ENCODE data around the gene SUGCT. TPM values are rescaled to one million over a fixed set of nuclear protein-coding genes. Genes with fewer than 3 reads are reported as not detected.

SUGCT gene
- total and polyA plus RNA-seq, 2 of the 13 experiments (the other 11 are each of a cell fraction or from before 2014, with no cell fraction given): 10.1 to 22.2 TPM

DNA sequence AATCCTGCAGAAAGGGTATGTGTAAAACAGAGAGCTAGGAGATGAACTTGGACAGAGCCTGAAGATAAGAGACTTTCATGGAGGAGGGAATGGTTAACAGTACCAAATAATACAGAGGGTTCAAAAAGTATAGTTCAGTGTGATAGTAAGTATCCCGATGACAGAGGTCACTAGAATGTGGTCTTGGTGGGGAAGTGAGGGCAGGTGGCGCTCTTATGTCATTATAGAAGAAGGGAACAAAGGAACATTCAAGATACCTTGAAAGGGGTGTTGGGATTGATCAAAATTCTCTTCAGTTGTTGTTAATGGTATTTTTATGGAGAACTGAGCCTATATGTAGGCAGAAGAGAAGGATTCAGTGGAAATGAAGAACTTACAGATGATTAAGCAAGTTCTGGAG is 312.5 kb downstream of the SUGCT start:
- BruUV-seq (replicated peaks): no TSS peak

More for the DNA sequence above, 312.5 kb downstream of the SUGCT start:
- H3K27ac ChIP-seq (ENCODE audit: extremely low read length, insufficient read depth, low read length): no peak overlapping the region
- no peak for ATAC-seq
- ChIA-PET CTCF (ENCODE audit: low intra/inter-chr PET ratio, low total read pairs) (interaction anchor here (1.2 kb wide), 1 partner anchor 158 kb away, joined by 5 read pairs; no protein-coding TSS in a partner anchor), POLR2A (no interaction called here)
- no peaks in the 10 kb centered on the region for H3K27me3 ChIP-seq (ENCODE audit: control insufficient read depth in 1 of 2, insufficient read depth in 2 of 2, low read length in 2 of 2)
- no peaks in the 10 kb centered on the region for H3K4me1 ChIP-seq (ENCODE audit: insufficient read depth, low read length)
- no peak for DNase-seq (ENCODE audit: low spot score)
- no peak overlapping the region for H3K4me2 ChIP-seq (ENCODE audit: low read depth, low read length)
- 81% methylated on average over 2 of the region's 2 CpGs for WGBS (ENCODE audit: low lambda C conversion rate)
- no peaks in the 10 kb centered on the region for H3K9me3 ChIP-seq (ENCODE audit: low read length)
- H3K79me2 ChIP-seq (ENCODE audit: insufficient read depth, low read length): no peaks in the 10 kb centered on the region
- no peak overlapping the region for H3K9ac ChIP-seq (ENCODE audit: insufficient read depth, low read depth, low read length)
- no peaks in the 10 kb centered on the region for H4K20me1 ChIP-seq (ENCODE audit: insufficient read depth, low read length)
- H2AFZ ChIP-seq (ENCODE audit: low read length): no peak overlapping the region
- in situ Hi-C loops (cut with HindIII; ENCODE audit: extremely low pct_ligation_motif_present, low pct_unique_long_range_greater_than_20kb) (no loop called here), intact Hi-C loops (cut with micrococcal nuclease; ENCODE audit: unreplicated experiment) (loop anchor here (2.0 kb wide), 1 partner anchor 157 kb away; no protein-coding TSS in a partner anchor)
- TF ChIP-seq SNAI1 (CRISPR knock-in tag; IDR thresholded peaks at IDR 0.05; ENCODE audit: borderline replicate concordance) (no peak), STAG1 (CRISPR knock-in tag; IDR thresholded peaks at IDR 0.05) (peak; percentile 70), RNF2 (conservative IDR thresholded peaks at IDR 0.05; ENCODE audit: low read depth) (no peak), SMC3 (IDR thresholded peaks at IDR 0.05; ENCODE audit: low read length) (peak; percentile 40; the same call in 1 of the 2 replicates), ELF3 (CRISPR knock-in tag; IDR thresholded peaks at IDR 0.05) (no peak), ZNF75D (CRISPR knock-in tag; IDR thresholded peaks at IDR 0.05; ENCODE audit: borderline replicate concordance) (no peak)
- TF ChIP-seq, protein P1, sequence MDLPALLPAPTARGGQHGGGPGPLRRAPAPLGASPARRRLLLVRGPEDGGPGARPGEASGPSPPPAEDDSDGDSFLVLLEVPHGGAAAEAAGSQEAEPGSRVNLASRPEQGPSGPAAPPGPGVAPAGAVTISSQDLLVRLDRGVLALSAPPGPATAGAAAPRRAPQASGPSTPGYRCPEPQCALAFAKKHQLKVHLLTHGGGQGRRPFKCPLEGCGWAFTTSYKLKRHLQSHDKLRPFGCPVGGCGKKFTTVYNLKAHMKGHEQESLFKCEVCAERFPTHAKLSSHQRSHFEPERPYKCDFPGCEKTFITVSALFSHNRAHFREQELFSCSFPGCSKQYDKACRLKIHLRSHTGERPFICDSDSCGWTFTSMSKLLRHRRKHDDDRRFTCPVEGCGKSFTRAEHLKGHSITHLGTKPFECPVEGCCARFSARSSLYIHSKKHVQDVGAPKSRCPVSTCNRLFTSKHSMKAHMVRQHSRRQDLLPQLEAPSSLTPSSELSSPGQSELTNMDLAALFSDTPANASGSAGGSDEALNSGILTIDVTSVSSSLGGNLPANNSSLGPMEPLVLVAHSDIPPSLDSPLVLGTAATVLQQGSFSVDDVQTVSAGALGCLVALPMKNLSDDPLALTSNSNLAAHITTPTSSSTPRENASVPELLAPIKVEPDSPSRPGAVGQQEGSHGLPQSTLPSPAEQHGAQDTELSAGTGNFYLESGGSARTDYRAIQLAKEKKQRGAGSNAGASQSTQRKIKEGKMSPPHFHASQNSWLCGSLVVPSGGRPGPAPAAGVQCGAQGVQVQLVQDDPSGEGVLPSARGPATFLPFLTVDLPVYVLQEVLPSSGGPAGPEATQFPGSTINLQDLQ (CRISPR knock-in tag; IDR thresholded peaks at IDR 0.05): no peak
- TF ChIP-seq, protein P2, sequence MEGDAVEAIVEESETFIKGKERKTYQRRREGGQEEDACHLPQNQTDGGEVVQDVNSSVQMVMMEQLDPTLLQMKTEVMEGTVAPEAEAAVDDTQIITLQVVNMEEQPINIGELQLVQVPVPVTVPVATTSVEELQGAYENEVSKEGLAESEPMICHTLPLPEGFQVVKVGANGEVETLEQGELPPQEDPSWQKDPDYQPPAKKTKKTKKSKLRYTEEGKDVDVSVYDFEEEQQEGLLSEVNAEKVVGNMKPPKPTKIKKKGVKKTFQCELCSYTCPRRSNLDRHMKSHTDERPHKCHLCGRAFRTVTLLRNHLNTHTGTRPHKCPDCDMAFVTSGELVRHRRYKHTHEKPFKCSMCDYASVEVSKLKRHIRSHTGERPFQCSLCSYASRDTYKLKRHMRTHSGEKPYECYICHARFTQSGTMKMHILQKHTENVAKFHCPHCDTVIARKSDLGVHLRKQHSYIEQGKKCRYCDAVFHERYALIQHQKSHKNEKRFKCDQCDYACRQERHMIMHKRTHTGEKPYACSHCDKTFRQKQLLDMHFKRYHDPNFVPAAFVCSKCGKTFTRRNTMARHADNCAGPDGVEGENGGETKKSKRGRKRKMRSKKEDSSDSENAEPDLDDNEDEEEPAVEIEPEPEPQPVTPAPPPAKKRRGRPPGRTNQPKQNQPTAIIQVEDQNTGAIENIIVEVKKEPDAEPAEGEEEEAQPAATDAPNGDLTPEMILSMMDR (CRISPR knock-in tag; IDR thresholded peaks at IDR 0.05): peak; percentile 53
- FAIRE-seq: no peak
- no peak overlapping the region for H3K4me3 ChIP-seq (replicated peaks in 1 of 3; ENCODE audit: insufficient read depth in 1 of 3, low read depth in 2 of 3, low read length in 3 of 3)
- H3K36me3 ChIP-seq (replicated peaks in 1 of 2; ENCODE audit: control insufficient read depth in 1 of 2, insufficient read depth in 2 of 2, low read length in 2 of 2): no peaks in the 10 kb centered on the region
